ENCODE measurements around the gene CHD9NB.

GRCh38 chr16:53040788-53041187 lies 11.9 kb downstream of the CHD9NB start:
- TF ChIP-seq JUN (IDR thresholded peaks at IDR 0.05), result no peak
- no peak for TF ChIP-seq CTCF (IDR thresholded peaks at IDR 0.05)
- no peak for TF ChIP-seq POLR2A (IDR thresholded peaks at IDR 0.05; ENCODE audit: low read length)
- no peak for TF ChIP-seq CEBPB (IDR thresholded peaks at IDR 0.05)
